Ureter (tissue), 1 donor: ENCODE results near the gene ZNF785. TPM values are rescaled to one million over a fixed set of nuclear protein-coding genes. Genes with fewer than 3 reads are reported as not detected.
"Not testable (repeated sequence)": the region's sequence is repeated elsewhere in the genome, so short reads cannot be mapped to it uniquely, and the experiment has no call there.

Source experiments
- DNase-seq: peaks from one replicate; pipeline ENCODE4 v3.0.0-alpha.2; 2020; ENCODE audit warnings: low spot score
- total RNA-seq: library from RNA; stranded (reverse); gene quantifications from one replicate; pipeline ENCODE4 v1.2.4, GENCODE V29; 2023
- donor health status: DM: yes; HTN: yes; CAD: no.

The ZNF785 gene
- total RNA-seq, 1 donor from 2014 or later, result 25.2 TPM

DNA sequence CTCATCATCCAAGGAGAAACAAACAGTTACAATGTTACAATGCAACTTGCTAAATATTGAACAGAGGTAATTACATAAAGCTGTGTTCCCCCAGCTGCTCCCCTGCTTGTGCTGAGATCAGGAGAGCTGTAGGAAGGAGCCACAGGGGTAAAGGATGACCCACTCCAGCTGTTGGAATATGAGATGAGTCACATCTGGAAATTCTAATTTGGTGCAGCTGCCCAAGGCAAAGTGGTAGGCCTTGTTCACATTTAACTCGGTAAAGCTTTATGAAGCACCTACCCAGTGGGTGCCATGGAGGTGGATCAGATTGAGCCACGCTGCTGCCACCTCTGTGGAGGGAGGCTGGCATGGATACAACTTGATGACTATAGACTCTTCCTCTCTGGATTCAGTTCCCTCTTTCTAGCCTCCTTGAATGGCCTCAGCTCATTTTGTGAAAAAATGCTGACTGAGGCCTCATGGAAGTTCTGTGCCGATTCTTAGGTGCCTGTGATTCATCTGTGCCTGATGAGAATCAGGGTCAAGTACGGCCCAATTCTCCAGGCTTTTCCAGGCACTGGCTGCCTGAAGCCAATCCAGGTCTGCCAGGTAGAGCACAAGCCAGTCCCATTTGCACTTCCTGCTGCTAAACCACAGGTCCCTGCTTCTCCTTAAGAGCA is 17.2 kb upstream of the ZNF785 start:
- no peak for DNase-seq

DNA sequence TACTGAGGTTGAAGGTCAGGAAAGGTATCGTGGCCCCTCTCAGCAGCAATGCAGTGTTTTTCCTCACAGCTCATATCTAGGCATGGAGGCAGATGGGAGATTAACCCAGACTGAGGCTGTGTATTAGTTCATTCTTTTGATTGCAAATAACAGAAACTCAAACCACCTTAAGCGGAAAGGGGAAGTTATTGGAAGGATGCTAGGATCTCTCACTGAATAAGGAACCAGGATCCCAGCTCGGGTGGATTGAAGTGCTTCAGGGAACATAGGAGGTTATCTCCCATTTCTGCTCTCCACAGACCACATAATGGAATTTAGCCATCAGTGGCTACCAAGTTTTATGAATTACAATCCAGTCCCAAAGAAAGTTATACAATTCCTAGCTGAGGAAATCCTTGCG is 16.5 kb upstream of the ZNF785 start:
- DNase-seq, result no peak

DNA sequence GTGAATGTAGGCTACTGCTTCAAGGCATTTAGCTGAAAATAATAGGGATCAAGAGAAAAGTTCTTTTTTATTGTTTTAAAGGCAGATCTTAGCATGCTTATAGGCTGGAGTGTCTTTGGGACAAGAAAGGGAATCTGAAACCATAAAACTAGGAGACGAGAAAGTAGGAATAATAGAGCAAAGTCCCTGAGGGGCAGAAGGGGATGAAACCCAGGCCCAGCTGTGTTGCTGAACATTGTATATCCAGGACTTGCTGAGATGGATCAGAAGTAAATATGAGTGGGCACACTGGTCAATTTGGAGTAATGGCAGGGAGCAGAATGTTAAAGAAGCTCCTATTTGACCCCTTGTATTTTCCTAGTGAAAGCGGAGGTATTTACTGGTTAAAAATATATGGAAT is 15.4 kb upstream of the ZNF785 start:
- no peak for DNase-seq

DNA sequence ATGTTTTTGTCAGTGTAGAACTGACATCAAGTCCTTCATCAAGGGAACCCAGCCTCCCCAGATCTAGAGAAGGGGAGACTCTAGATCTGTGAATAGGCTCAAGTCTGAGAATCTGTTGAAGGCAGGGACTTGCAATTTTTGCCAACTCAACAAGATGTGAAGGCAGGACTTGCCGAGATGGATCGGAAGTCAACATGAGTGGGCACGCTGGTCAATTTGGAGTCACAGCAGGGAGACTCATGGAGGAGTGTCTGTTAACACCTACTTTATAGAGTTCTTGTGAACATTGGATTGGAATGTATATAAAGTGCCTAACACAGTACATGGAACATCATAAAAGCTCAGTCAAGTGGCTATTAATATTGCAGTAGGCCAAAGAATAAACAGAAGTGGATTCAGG is 14.7 kb upstream of the ZNF785 start:
- no peak for DNase-seq

DNA sequence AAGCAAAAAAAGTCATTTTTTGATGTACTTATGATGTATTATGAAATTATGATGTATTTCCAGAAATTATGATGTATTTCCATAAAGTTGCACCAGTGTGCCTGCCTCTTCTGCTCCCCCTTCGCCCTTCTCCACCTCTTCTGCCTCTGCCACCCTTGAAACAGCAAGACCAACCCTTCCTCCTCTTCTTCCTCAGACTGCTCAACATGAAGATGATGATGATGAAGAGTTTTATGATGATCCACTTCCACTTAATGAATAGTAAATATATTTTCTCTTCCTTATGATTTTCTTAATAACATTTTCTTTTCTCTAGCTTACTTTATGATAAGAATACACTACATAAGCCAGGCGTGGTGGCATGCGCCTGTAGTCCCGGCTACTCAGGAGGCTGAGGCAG is 7.4 kb upstream of the ZNF785 start:
- DNase-seq, result no peak

DNA sequence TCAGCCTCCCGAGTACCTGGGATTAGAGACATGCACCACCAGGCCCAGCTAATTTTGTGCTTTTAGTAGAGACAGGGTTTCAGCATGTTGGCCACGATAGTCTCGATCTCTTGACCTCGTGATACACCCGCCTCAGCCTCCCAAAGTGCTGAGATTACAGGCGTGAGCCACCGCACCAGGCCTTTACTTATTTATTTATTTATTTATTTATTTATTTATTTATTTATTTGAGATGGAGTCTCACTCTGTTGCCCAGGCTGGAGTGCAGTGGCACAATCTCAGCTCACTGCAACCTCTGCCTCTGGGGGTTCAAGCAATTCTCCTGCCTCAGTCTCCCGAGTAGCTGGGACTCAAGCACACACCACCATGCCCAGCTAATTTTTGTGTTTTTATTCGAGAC is 5.4 kb upstream of the ZNF785 start:
- not testable (repeated sequence) for DNase-seq

DNA sequence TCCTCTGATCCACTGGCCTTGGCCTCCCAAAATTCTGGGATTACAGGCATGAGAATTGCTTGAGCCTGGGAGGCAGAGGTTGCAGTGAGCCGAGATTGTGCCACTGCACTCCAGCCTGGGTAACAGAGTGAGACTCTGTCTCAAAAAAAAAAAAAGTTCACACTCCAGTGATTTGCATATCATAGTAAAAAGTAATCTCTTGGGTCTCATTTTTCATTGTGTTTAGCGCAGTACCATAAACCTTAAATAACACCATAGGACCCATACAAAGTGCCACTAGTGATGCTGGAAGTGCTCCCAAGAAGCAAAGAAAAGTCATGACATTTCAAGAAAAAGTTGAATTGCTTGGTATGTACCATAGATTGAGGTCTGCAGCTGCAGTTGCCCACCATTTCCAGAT is 4.1 kb upstream of the ZNF785 start:
- not testable (repeated sequence) for DNase-seq

DNA sequence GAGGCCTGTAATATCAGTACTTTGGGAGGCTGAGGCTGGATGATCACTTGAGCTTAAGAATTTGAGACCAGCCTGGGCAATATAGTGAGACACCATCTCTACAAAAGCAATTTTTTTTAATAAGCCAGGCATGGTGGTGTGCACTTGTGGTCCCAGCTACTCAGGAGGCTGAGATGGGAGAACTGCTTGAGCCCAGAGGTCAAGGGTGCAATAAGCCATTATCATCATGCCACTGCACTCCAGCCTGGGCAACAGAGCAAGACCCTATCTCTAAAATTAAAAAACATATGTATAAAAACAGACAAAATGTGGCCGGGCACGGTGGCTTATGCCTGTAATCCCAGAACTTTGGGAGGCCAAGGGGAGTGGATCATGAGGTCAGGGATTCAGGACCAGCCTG is 3.2 kb upstream of the ZNF785 start:
- no peak for DNase-seq

DNA sequence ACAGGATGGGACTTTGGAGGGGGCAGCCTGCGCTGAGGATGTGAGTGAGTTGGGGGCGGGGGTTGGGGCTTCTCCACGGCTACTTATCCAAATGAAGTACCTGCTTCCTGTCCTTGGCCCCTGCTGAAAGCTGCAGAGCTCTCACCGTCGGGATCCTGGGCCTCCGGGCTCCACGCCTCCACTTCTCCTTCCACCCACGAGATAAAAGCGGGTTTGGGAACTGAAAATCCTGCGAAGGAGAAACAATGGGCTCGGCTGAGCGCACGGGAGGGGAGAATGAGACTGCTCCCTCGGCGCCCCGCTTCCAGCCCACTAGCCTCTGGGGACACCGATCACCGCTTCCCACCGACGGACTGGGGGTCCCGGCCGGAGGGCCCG is 486 bp downstream of the ZNF785 start:
- no peak for DNase-seq

DNA sequence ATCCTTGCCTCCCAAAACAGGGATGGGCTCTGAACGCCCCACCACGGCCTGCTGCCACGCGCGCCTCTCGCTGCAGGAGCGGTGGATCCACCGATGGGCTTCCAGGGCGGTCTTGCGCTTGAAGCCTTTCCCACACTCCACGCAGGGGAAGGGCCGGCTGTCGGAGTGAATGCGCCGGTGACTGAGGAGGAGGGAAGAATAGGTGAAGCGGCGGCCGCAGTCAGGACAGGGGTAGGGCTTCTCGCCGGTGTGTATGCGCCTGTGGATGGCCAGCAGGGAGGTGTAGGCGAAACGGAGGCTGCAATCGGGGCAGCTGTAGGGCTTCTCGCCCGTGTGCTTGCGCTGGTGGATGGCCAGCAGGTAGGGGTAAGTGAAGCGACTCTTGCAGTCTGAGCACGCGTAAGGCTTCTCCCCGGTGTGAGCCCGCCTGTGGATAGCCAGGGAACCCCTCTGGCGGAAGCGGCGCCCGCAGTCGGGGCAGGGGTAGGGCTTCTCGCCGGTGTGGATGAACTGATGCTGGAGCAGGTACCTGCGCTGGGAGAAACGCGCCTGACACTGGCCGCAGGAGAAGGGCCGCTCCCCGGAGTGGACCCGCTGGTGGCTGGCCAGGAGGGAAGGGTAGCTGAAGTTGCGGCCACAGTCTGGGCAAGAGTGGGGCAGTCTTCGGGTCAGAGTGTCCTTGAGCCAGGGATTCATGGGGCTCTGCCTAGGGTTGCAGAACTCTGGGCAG is 2.7 kb downstream of the ZNF785 start:
- DNase-seq, result no peak

DNA sequence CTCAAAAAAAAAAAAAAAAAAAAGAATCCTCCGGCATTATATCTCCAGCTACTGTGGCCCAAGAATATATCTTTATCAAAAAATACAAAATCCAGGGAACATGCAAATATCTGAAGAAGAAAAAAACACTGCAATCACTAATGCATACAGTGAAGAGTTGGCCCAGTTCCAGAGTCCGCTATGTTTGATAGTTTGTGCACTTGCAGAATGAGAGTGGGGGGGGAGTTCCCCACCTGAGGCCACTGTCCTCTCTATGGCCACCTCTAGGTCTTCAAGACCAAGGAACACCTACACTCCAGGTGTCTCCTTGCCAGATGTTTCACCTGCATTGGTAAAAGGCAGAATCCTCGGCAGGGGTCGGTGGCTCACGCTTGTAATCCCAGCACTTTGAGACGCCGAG is 4.0 kb downstream of the ZNF785 start:
- DNase-seq, result no peak

DNA sequence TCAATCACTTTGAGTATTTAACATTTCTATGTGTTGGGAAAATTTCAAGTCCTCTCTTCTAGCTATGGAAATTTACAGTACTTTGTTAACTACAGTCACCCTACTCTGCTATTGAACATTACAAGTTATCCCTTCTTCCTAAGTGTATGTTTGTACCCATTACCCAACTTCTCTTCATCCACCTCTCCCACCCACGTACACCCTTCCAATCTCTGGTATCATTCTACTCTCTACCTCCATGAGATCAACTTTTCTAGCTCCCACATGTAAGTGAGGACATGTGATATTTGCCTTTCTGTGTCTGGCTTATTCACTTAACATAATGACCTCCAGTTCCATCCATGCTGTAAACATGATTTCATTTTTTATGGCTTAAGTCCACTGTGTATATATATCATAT is 10.8 kb downstream of the ZNF785 start:
- no peak for DNase-seq

DNA sequence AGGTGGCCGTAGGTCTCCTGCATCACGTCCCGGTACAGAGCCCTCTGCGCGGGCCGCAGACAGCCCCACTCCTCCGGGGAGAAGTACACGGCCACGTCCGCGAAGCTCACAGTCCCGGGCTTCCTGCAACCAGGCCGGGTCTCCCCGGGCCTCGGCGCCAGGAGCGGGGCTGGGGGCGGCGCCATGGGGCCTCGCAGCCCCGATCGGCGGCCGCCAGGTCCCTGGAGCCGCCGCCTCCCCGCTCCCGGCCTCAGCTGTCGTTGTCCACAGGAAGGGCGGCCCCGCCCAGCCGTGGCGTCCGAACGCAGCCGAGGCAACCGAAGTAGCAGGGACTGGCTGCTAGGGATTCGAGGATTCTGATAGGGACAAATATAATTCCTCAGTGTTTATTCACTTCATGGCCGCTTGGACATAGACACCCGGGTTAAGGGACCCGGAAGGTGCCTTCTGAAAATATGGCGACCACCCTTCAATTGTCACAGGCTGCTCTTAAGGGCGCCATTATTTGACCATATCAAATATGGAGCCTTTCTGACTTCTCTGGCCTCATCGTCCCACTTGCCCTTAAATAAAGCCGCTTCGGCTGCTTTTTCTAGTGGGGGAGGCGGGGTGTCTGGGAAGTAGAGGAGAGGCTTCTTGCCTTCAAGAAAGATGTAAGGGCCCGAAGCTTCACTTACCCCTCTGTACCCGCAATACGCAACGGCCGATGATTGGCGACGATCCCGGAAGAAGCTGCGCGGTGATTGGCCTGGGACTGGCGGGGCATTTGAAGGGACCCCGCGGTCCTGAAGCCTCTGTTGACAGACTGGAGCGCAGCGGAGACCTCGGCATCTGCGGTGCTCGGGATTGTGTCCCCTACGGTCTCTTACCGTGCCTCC is 13.8 kb downstream of the ZNF785 start, which contains the start of gene ZNF688:
ZNF688 (minus strand) TSS at position 270 of the 878 bp plus-strand sequence; CDS start at position 185, 85 bp downstream.
- DNase-seq, result peak; percentile 97

DNA sequence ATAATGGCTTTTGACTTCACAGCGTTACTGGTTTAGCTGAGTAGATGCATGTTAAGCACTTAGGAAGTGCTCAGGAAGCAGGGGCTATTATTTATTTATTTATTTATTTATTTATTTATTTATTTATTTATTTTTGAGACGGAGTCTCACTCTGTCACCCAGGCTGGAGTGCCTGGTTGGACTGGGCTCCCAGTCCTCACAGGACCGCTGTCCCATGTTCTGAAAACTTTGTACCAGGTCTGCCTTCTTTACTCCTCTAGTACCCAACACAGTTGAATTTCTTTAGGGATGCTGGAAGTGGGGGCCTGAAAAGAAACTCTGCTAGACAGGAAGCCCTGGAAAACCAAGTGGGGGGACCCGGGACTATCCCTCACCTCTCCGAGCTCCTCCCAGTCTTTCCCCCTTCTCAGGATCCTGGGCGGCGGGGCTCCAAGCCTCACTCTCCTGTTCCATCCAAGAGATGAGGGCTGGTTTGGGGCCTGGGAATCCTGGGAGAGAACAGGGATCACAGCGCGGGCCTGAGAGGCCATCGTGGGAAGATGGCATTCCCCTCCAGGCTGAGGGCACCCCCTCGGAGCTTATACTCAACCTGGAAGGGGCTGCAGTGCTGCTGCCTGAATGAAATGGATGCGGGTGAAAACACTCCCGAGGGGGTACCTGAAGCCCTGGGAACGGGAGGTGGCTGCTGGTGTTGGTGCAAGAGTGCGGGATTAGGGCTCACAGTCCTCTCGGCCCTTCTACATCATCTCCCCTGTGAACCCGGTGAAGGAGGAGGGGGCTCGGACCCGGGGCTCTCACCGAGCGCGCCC is 14.7 kb downstream of the ZNF785 start:
- no peak for DNase-seq

DNA sequence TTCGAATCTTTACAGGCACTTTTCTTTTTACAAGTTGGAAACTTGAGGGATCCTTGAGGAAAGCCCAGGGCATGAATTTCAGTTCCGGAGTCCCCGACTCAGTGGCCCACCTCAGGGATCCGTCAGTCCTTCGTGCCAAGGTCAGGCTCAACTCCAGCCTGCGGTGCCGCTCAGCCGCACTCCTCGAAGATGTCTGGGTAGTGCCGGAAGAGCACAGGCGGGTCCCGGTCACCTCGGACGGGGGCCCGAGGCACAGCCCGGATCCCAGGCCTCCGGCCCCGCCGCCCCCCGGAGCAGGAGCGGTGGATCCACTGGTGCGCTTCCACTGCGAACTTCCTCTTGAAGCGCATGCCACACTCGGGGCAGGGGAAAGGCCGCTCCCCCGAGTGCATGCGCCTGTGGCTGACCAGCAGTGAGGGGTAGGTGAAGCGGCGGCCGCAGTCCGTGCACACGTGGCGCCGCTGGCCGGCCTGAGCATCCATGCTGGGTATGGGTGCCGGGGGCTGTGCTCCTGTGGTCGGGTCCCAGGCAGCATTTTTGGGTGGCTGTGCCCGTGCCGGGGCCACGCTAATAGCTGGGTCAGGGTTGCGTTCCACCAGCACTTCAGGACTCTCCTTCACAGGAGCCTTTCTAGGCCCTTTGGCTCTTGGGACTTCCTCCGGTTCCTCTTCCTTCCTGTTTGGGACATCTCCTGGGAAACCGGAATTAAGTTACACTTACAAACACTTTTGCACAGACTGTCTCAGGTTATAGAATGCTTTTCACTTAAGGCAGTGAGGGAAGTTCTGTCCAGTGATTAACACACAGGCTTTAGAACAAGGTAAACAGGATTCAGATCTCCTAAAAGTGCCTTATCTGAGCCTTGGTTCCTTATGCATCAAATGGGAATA is 15.5 kb downstream of the ZNF785 start:
- DNase-seq, result no peak

DNA sequence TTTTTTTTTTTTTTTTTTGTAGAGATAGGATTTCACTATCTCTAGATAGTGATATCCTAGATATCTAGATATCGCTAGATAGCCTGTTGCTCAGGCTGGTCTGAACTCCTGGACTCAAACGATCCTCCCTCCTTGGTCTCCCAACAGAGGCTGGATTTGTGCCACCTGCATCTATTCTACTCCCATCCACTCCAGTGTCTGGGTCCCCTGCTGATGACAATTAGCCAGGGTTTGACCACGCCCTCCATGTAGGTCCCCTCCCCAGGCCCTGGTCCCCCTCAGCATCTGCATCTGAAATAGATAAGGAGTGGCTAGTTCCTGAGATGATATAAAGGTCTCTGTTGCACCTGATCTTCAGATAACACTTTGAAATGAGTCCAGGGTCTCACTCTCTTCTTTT is 16.2 kb downstream of the ZNF785 start:
- DNase-seq, result no peak

DNA sequence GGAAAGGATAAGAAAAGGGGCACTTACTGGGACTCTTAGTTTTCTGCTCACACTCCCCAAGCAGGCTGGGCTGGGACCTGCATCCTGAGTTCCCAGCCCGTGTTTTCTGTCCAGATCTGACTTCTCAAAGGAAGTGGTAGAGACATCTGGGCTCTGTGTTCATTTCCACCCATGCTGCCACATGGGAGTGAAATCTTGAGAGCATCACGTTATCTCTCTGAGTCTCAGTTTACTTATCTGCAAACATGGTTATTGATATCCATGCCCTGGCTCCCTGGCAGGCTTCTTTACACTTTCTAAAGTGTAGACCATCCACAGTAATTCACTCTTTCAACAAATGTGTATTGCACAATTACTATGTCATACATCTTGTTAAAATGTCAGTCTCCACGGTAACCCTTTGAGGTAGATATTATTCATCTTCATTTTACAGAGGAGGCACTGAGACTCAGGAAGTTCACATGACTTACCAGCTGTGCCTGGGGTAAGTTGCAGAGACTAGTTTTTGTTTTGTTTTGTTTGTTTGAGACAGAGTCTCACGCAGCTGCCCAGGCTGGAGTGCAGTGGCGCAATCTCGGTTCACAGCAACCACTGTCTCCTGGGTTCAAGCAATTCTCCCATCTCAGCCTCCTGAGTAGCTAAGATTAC is 17.4 kb downstream of the ZNF785 start:
- no peak for DNase-seq

DNA sequence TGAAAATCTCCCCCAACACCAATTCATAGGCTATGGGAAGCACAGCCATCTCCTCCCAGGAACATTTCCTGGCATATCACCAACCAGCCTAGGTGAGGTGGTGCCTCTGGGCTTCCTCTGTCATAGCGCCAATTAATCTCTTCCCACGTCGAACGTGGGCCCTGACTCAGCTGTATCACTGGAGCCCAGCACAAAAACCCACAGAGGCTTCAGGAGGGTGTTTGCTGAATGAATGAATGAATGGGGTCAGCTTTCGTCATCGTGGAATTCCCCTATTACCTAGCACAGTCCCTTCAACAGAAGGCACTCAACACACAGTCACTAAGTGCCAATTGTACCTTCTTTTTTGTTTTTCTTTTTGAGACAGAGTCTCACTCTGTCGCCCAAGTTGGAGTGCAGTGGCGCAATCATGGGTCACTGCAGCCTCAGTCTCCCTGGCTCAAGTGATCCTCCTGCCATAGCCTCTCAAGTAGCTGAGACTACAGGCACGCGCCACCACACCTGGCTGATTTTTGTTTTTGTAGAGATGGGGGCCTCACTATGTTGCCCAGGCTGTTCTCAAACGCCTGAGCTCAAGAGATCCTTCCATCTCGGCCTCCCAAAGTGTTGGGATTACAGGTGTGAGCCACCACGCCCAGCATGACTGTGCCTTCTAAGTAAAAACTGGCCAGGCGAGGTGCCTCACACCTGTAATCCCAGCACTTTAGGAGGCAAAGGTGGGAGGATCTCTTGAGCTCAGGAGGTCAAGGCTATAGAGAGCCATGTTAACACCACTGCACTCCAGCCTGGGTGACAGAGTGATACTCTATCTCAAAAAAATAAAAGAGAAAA is 18.1 kb downstream of the ZNF785 start:
- DNase-seq, result no peak

DNA sequence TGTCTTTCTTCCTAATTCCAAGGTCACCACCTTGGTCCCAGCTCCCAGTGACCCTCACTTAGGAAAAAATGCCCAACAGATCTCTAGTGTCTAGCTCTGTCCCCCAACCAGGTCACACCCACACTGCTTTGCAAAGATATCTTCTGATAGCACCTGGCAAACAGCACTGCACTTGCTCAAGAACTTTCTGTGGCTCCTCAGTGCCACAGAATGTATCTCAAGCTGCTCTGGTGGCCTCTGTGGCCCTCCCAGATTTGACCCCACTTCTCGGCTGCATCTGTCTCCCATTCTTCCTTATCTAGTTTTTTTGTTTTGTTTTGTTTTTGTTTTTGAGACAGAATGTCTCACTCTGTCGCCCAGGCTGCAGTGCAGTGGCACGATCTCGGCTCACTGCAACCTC is 19.0 kb downstream of the ZNF785 start:
- no peak for DNase-seq
